Nephron (organoid): Measurements from ENCODE around the gene AATF.
A peak's percentile ranks its signal among the peaks of the same experiment; 100 is the strongest.

ENCODE experiments used
- H3K27ac Mint-ChIP-seq, 3 experiments: 2 replicates each; pipeline ENCODE4 v1.8.0; 2020; ENCODE audit warnings: mixed read lengths in 3 of 3, mild to moderate bottlenecking in 2 of 3, moderate library complexity in 1 of 3
- H3K27me3 Mint-ChIP-seq: 2 replicates; pipeline ENCODE4 v1.8.0; 2021; ENCODE audit warnings: low read depth, mild to moderate bottlenecking, moderate library complexity, mixed read lengths
- H3K36me3 Mint-ChIP-seq: 2 replicates; pipeline ENCODE4 v1.8.0; 2020; ENCODE audit warnings: low read depth, mixed read lengths
- H3K4me1 Mint-ChIP-seq: 2 replicates; pipeline ENCODE4 v1.8.0; 2020; ENCODE audit warnings: mixed read lengths
- H3K4me3 Mint-ChIP-seq, 3 experiments: 2 replicates each; pipeline ENCODE4 v1.8.0; 2020; ENCODE audit warnings: mild to moderate bottlenecking in 3 of 3, mixed read lengths in 3 of 3, moderate library complexity in 2 of 3
- H3K9me3 Mint-ChIP-seq: 2 replicates; pipeline ENCODE4 v1.8.0; 2020; ENCODE audit warnings: mixed read lengths
- CTCF ChIP-seq, 3 experiments: fragments of 200-600 bp; sonication (generic); IDR thresholded peaks; one replicate each; pipeline ENCODE4 v1.5.0; 2021; ENCODE audit warnings: antibody characterized with exemption in 3 of 3; ENCODE audit not compliant: unreplicated experiment in 3 of 3

AATF gene

GRCh38 chr17:37039269-37039668 is 90.5 kb downstream of the AATF start:
- no peaks in the 10 kb centered on the region for H3K9me3 Mint-ChIP-seq
- H3K4me3 Mint-ChIP-seq: no peak overlapping the region
- H3K4me1 Mint-ChIP-seq: peaks cover 3% of the 10 kb centered on the region
- no peak overlapping the region for H3K27ac Mint-ChIP-seq
- TF ChIP-seq CTCF (IDR thresholded peaks at IDR 0.05; ENCODE audit: unreplicated experiment in 3 of 3): no peak
- peaks cover 36% of the 10 kb centered on the region for H3K36me3 Mint-ChIP-seq
- peaks cover 3% of the 10 kb centered on the region for H3K27me3 Mint-ChIP-seq

GRCh38 chr17:37041932-37042331 is 93.2 kb downstream of the AATF start:
- Mint-ChIP-seq H3K4me3 (no peak overlapping the region), H3K27me3 (peaks cover 8% of the 10 kb centered on the region), H3K27ac (no peak overlapping the region), H3K36me3 (peaks cover 24% of the 10 kb centered on the region), H3K4me1 (peaks cover 19% of the 10 kb centered on the region), H3K9me3 (no peaks in the 10 kb centered on the region)
- TF ChIP-seq CTCF (IDR thresholded peaks at IDR 0.05; ENCODE audit: unreplicated experiment in 3 of 3): no peak

- TF ChIP-seq CTCF (IDR thresholded peaks at IDR 0.05; ENCODE audit: unreplicated experiment in 3 of 3): no peak
- Mint-ChIP-seq H3K4me1 (peaks cover 28% of the 10 kb centered on the region), H3K36me3 (peaks cover 12% of the 10 kb centered on the region), H3K27ac (no peak overlapping the region), H3K27me3 (peaks cover 8% of the 10 kb centered on the region), H3K9me3 (no peaks in the 10 kb centered on the region), H3K4me3 (no peak overlapping the region)
These were observed 94.4 kb downstream of the AATF start for GRCh38 chr17:37043201-37043600.

- no peaks in the 10 kb centered on the region for H3K9me3 Mint-ChIP-seq
- peaks cover 11% of the 10 kb centered on the region for H3K27me3 Mint-ChIP-seq
- H3K36me3 Mint-ChIP-seq: peaks cover 6% of the 10 kb centered on the region
- peaks cover 25% of the 10 kb centered on the region for H3K4me1 Mint-ChIP-seq
- peak overlapping the region in 1 of 3 experiments; percentile 32 for H3K27ac Mint-ChIP-seq
- H3K4me3 Mint-ChIP-seq: no peak overlapping the region
- no peak for TF ChIP-seq CTCF (IDR thresholded peaks at IDR 0.05; ENCODE audit: unreplicated experiment in 3 of 3)
These were observed 96.7 kb downstream of the AATF start for GRCh38 chr17:37045351-37045922.

GRCh38 chr17:37047631-37048104 is 98.9 kb downstream of the AATF start:
- no peaks in the 10 kb centered on the region for H3K9me3 Mint-ChIP-seq
- peaks cover 6% of the 10 kb centered on the region for H3K36me3 Mint-ChIP-seq
- TF ChIP-seq CTCF (IDR thresholded peaks at IDR 0.05; ENCODE audit: unreplicated experiment in 3 of 3): peak; percentile 90 to 93 (median 91)
- H3K27me3 Mint-ChIP-seq: peaks cover 11% of the 10 kb centered on the region
- H3K4me3 Mint-ChIP-seq: no peak overlapping the region
- peaks cover 30% of the 10 kb centered on the region for H3K4me1 Mint-ChIP-seq
- H3K27ac Mint-ChIP-seq: peak overlapping the region in 1 of 3 experiments; percentile 22

- H3K27ac Mint-ChIP-seq: no peak overlapping the region
- H3K4me1 Mint-ChIP-seq: peaks cover 30% of the 10 kb centered on the region
- peaks cover 8% of the 10 kb centered on the region for H3K27me3 Mint-ChIP-seq
- TF ChIP-seq CTCF (IDR thresholded peaks at IDR 0.05; ENCODE audit: unreplicated experiment in 3 of 3): no peak
- H3K36me3 Mint-ChIP-seq: no peaks in the 10 kb centered on the region
- H3K4me3 Mint-ChIP-seq: no peak overlapping the region
- H3K9me3 Mint-ChIP-seq: no peaks in the 10 kb centered on the region
These were observed 100.1 kb downstream of the AATF start for GRCh38 chr17:37048811-37049210.
